GM18502 (cell line): ENCODE results near the gene AGR2.

Experiments
- ATAC-seq: cut with Tn5 transposase; IDR thresholded peaks from one replicate; pipeline ENCODE4 v1.9.1; 2021; ENCODE audit warnings: mild to moderate bottlenecking; ENCODE audit not compliant: unreplicated experiment, poor library complexity

Gene AGR2

DNA sequence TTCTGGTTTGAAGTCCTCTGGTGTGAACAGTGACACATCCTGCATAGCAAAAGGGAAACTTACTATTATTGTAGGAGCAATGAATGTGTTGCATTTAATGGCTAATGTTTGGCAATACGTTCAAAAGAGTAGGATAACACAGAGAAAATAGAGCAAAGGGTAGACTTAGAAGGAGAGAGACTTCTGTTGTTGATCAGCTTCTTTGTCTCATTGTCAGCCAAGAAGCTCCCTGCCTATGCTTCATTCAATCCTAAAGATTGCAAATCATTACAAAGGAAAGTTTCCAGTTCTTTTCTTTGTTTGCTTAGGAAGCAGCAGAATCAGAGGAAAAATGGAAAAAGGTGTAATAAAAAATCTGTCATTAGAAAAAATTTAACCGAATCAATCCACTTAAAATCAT, 59.2 kb downstream of the AGR2 start:
- no peak for ATAC-seq

- no peak for ATAC-seq
Measured at GRCh38 chr7:16744518-16745250, 60.1 kb downstream of the AGR2 start.

GRCh38 chr7:16743236-16743635, 61.6 kb downstream of the AGR2 start:
- no peak for ATAC-seq

GRCh38 chr7:16742547-16742946, 62.3 kb downstream of the AGR2 start:
- no peak for ATAC-seq
